Adrenal gland (tissue), 12 donors: ENCODE data around the gene COL18A1. TPM values are rescaled to one million over a fixed set of nuclear protein-coding genes. Genes with fewer than 3 reads are reported as not detected.

Source experiments
- DNase-seq, 7 donors: peaks; one replicate each; pipeline ENCODE4 v3.0.0-alpha.2; 2019 to 2020
- H3K27ac ChIP-seq, 5 donors: fragments of 200-600 bp; sonication (generic) in 4 of 5; 1 replicate in 3 of 5; 2 replicates in 2 of 5; pipeline versions ENCODE4 v1.5.1 to v1.8.0; 2016 to 2020; ENCODE audit warnings: mild to moderate bottlenecking in 1 of 5
- H3K27me3 ChIP-seq: fragments of 200-600 bp; 2 replicates; pipeline ENCODE4 v1.8.0; 2021
- H3K36me3 ChIP-seq, 2 donors: fragments of 200-600 bp; replicated peaks in 1 of 2; 1 replicate in 1 of 2; 2 replicates in 1 of 2; pipeline versions ENCODE4 v1.5.1 to v1.8.0; 2018 to 2022
- H3K4me1 ChIP-seq, 2 donors: fragments of 200-600 bp; replicated peaks in 1 of 2; 1 replicate in 1 of 2; 2 replicates in 1 of 2; pipeline versions ENCODE4 v1.5.1 to v1.8.0; 2018 to 2021
- H3K4me3 ChIP-seq, 4 donors: fragments of 200-600 bp; sonication (generic) in 3 of 4; one replicate each; pipeline ENCODE4 v1.5.1; 2016 to 2018
- H3K9me3 ChIP-seq, 3 donors: fragments of 200-600 bp; sonication (generic) in 1 of 3; replicated peaks in 1 of 3; 1 replicate in 2 of 3; 2 replicates in 1 of 3; pipeline versions ENCODE4 v1.5.1 to v1.8.0; 2016 to 2021
- CTCF ChIP-seq, 6 experiments: fragments of 450-650 bp in 4 of 6; fragments of 200-600 bp in 2 of 6; sonication (generic) in 1 of 6; IDR thresholded peaks; 1 replicate in 5 of 6; 2 replicates in 1 of 6; pipeline versions ENCODE4 v1.5.1 to v1.8.0; 2016 to 2021; ENCODE audit warnings: antibody characterized with exemption in 6 of 6, mild to moderate bottlenecking in 2 of 6, moderate library complexity in 1 of 6
- POLR2A ChIP-seq, 2 donors: fragments of 450-650 bp; IDR thresholded peaks; one replicate each; pipeline ENCODE4 v1.6.1; 2017; ENCODE audit warnings: antibody characterized with exemption in 2 of 2, mild to moderate bottlenecking in 2 of 2, moderate library complexity in 1 of 2
- WGBS, 4 donors: extraction: QIAGEN DNeasy Blood & Tissue Kit in 2 of 4; methylation state at CpG; one replicate each; pipeline versions ENCODE4 v1.1.5 to v1.1.7; 2013 to 2017; 5-methylcytosine and 5-hydroxymethylcytosine counted together
- intact Hi-C, 2 donors: fragments of 100-400 bp; cut with DNase I; formaldehyde crosslinking; loops; one replicate each; pipeline versions ENCODE4 v1.14.1 to v1.15.0; 2022 to 2023
- polyA plus RNA-seq, 3 donors: library from polyadenylated mRNA; stranded (reverse); fragments of 200-250 nt in 2 of 3; fragments of 350-450 nt in 1 of 3; fragmentation: Illumina TruSeq in 1 of 3; extraction: RNeasy Lipid Tissue Mini Kit (QIAGEN cat#74804) in 1 of 3; gene quantifications; one replicate each; pipeline ENCODE4 v1.2.3, GENCODE V29; 2013 to 2014
- total RNA-seq, 9 donors: library from RNA; depleted of rRNA in 4 of 9; stranded (reverse); fragments of >200 nt in 4 of 9; fragments of 120-200 nt in 1 of 9; fragmentation: NEBNext Ultra II Directional in 1 of 9; extraction: Animal tissue kit (Norgen Biotek cat#: 25700) in 1 of 9; gene quantifications; one replicate each; pipeline versions ENCODE4 v1.1.0 to v1.2.4, GENCODE V29; 2013 to 2023
- donor health status: healthy with polysubstance abuse.
- donor health status: Bipolar disorder and iron deficiency.
- donor health status: DM: yes; HTN: yes; CAD: no.
- donor health status: DM: no; HTN: no; CAD: no.
- donor health status: DM: no; HTN: no; CAD: no.
- donor health status: DM: yes; HTN: yes; CAD: no.

Gene COL18A1
- total and polyA plus RNA-seq, 12 donors, result 10.9 to 244 (median 141) TPM

- H3K9me3 ChIP-seq, result no peaks in the 10 kb centered on the region
- no peak overlapping the region for H3K27ac ChIP-seq
- no peak overlapping the region for H3K4me3 ChIP-seq
- no peaks in the 10 kb centered on the region for H3K27me3 ChIP-seq
- peaks cover 0 to 11% of the 10 kb centered on the region in 2 donors for H3K36me3 ChIP-seq
- TF ChIP-seq POLR2A (IDR thresholded peaks at IDR 0.05) (no peak), CTCF (IDR thresholded peaks at IDR 0.05) (peak in 1 of 6 experiments; percentile 8)
- peak in 2 of 7 donors; percentile 8 to 15 for DNase-seq
- no peaks in the 10 kb centered on the region for H3K4me1 ChIP-seq
- WGBS, 4 donors, result 94 to 100% (median 96%) methylated on average over 2 to 61 of the region's 61 CpGs
- intact Hi-C loops, result no loop called here
Measured at GRCh38 chr21:45509566-45510465, 104.9 kb downstream of the COL18A1 start.

GRCh38 chr21:45510466-45510955 lies 105.5 kb downstream of the COL18A1 start:
- Histone ChIP-seq H3K4me1 (no peaks in the 10 kb centered on the region), H3K36me3 (peaks cover 0 to 11% of the 10 kb centered on the region in 2 donors), H3K27ac (no peak overlapping the region), H3K4me3 (no peak overlapping the region), H3K9me3 (no peaks in the 10 kb centered on the region), H3K27me3 (no peaks in the 10 kb centered on the region)
- WGBS, 4 donors, result 88 to 94% (median 91%) methylated on average over 4 to 11 of the region's 11 CpGs
- peak in 1 of 7 donors; percentile 3 for DNase-seq
- intact Hi-C loops, result no loop called here
- TF ChIP-seq POLR2A (IDR thresholded peaks at IDR 0.05) (no peak), CTCF (IDR thresholded peaks at IDR 0.05) (no peak)

GRCh38 chr21:45511007-45511406 lies 106.0 kb downstream of the COL18A1 start:
- 86 to 96% (median 90%) methylated on average over 9 to 12 of the region's 12 CpGs for WGBS, 4 donors
- TF ChIP-seq CTCF (IDR thresholded peaks at IDR 0.05) (no peak), POLR2A (IDR thresholded peaks at IDR 0.05) (no peak)
- Histone ChIP-seq H3K9me3 (no peaks in the 10 kb centered on the region), H3K27me3 (no peaks in the 10 kb centered on the region), H3K36me3 (peaks cover 0 to 11% of the 10 kb centered on the region in 2 donors), H3K4me1 (no peaks in the 10 kb centered on the region), H3K27ac (no peak overlapping the region), H3K4me3 (no peak overlapping the region)
- intact Hi-C loops, result no loop called here
- peak in 2 of 7 donors; percentile 6 to 9 for DNase-seq

GRCh38 chr21:45511661-45512431 lies 106.9 kb downstream of the COL18A1 start:
- no peak overlapping the region for H3K4me3 ChIP-seq
- H3K27ac ChIP-seq, result no peak overlapping the region
- H3K4me1 ChIP-seq, result no peaks in the 10 kb centered on the region
- H3K27me3 ChIP-seq, result no peaks in the 10 kb centered on the region
- H3K36me3 ChIP-seq, result peaks cover 0 to 11% of the 10 kb centered on the region in 2 donors
- no peaks in the 10 kb centered on the region for H3K9me3 ChIP-seq
- 80 to 92% (median 89%) methylated on average over 14 to 35 of the region's 35 CpGs for WGBS, 4 donors
- peak in 2 of 7 donors; percentile 7 to 13 for DNase-seq
- intact Hi-C loops, result no loop called here
- no peak for TF ChIP-seq CTCF (IDR thresholded peaks at IDR 0.05)
- TF ChIP-seq POLR2A (IDR thresholded peaks at IDR 0.05), result no peak
